Adrenal gland (tissue), 12 donors: Measurements from ENCODE around the gene SAT2. TPM values are rescaled to one million over a fixed set of nuclear protein-coding genes. Genes with fewer than 3 reads are reported as not detected.

Experiments used
- DNase-seq, 7 donors: peaks; one replicate each; pipeline ENCODE4 v3.0.0-alpha.2; 2019 to 2020
- H3K27ac ChIP-seq, 5 donors: fragments of 200-600 bp; sonication (generic) in 4 of 5; 1 replicate in 3 of 5; 2 replicates in 2 of 5; pipeline versions ENCODE4 v1.5.1 to v1.8.0; 2016 to 2020; ENCODE audit warnings: mild to moderate bottlenecking in 1 of 5
- H3K27me3 ChIP-seq: fragments of 200-600 bp; 2 replicates; pipeline ENCODE4 v1.8.0; 2021
- H3K36me3 ChIP-seq, 2 donors: fragments of 200-600 bp; replicated peaks in 1 of 2; 1 replicate in 1 of 2; 2 replicates in 1 of 2; pipeline versions ENCODE4 v1.5.1 to v1.8.0; 2018 to 2022
- H3K4me1 ChIP-seq, 2 donors: fragments of 200-600 bp; replicated peaks in 1 of 2; 1 replicate in 1 of 2; 2 replicates in 1 of 2; pipeline versions ENCODE4 v1.5.1 to v1.8.0; 2018 to 2021
- H3K4me3 ChIP-seq, 4 donors: fragments of 200-600 bp; sonication (generic) in 3 of 4; one replicate each; pipeline ENCODE4 v1.5.1; 2016 to 2018
- H3K9me3 ChIP-seq, 3 donors: fragments of 200-600 bp; sonication (generic) in 1 of 3; replicated peaks in 1 of 3; 1 replicate in 2 of 3; 2 replicates in 1 of 3; pipeline versions ENCODE4 v1.5.1 to v1.8.0; 2016 to 2021
- POLR2A ChIP-seq, 2 donors: fragments of 450-650 bp; IDR thresholded peaks; one replicate each; pipeline ENCODE4 v1.6.1; 2017; ENCODE audit warnings: antibody characterized with exemption in 2 of 2, mild to moderate bottlenecking in 2 of 2, moderate library complexity in 1 of 2
- WGBS, 4 donors: extraction: QIAGEN DNeasy Blood & Tissue Kit in 2 of 4; methylation state at CpG; one replicate each; pipeline versions ENCODE4 v1.1.5 to v1.1.7; 2013 to 2017; 5-methylcytosine and 5-hydroxymethylcytosine counted together
- intact Hi-C, 2 donors: fragments of 100-400 bp; cut with DNase I; formaldehyde crosslinking; loops; one replicate each; pipeline versions ENCODE4 v1.14.1 to v1.15.0; 2022 to 2023
- polyA plus RNA-seq, 3 donors: library from polyadenylated mRNA; stranded (reverse); fragments of 200-250 nt in 2 of 3; fragments of 350-450 nt in 1 of 3; fragmentation: Illumina TruSeq in 1 of 3; extraction: RNeasy Lipid Tissue Mini Kit (QIAGEN cat#74804) in 1 of 3; gene quantifications; one replicate each; pipeline ENCODE4 v1.2.3, GENCODE V29; 2013 to 2014
- total RNA-seq, 9 donors: library from RNA; depleted of rRNA in 4 of 9; stranded (reverse); fragments of >200 nt in 4 of 9; fragments of 120-200 nt in 1 of 9; fragmentation: NEBNext Ultra II Directional in 1 of 9; extraction: Animal tissue kit (Norgen Biotek cat#: 25700) in 1 of 9; gene quantifications; one replicate each; pipeline versions ENCODE4 v1.1.0 to v1.2.4, GENCODE V29; 2013 to 2023
- TF ChIP-seq, protein P1 (sequence below), 6 experiments: fragments of 450-650 bp in 4 of 6; fragments of 200-600 bp in 2 of 6; sonication (generic) in 1 of 6; IDR thresholded peaks; 1 replicate in 5 of 6; 2 replicates in 1 of 6; pipeline versions ENCODE4 v1.5.1 to v1.8.0; 2016 to 2021; ENCODE audit warnings: antibody characterized with exemption in 6 of 6, mild to moderate bottlenecking in 2 of 6, moderate library complexity in 1 of 6
- donor health status: healthy with polysubstance abuse.
- donor health status: Bipolar disorder and iron deficiency.
- donor health status: DM: yes; HTN: yes; CAD: no.
- donor health status: DM: no; HTN: no; CAD: no.
- donor health status: DM: no; HTN: no; CAD: no.
- donor health status: DM: yes; HTN: yes; CAD: no.

Gene SAT2
- total and polyA plus RNA-seq, 12 donors = 165 to 700 (median 254) TPM

DNA sequence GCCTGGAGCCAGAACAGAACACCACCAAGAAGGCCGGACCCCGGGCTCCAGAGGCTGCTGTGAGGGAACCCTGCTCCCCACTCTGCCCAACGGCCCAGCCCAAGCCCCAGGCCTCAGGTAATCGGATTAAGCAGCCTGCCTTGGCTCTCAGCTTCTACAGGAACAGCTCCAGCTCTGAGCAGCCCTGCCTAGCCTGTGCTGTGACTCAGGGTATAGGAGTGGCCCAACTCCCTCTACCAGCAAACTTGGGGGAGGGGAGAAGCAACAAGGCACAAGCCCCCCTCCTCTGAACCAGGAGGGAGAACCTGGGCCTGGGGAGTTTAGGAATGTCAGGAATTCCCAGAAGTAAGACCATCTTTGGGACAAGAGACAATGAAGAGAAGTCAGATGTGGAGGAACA is 36.9 kb downstream of the SAT2 start:
- DNase-seq = peak in 5 of 7 donors; percentile 48 to 80 (median 53)
- Histone ChIP-seq H3K36me3 (peaks cover 0 to 72% of the 10 kb centered on the region in 2 donors), H3K4me3 (no peak overlapping the region), H3K27ac (peak overlapping the region in 2 of 5 donors; percentile 15 to 30), H3K27me3 (no peaks in the 10 kb centered on the region), H3K4me1 (peaks cover 0 to 10% of the 10 kb centered on the region in 2 donors), H3K9me3 (no peaks in the 10 kb centered on the region)
- 62 to 74% methylated on average over 4 of the region's 4 CpGs; no CpG with 5 or more reads in 2 of the 4 donors for WGBS, 4 donors
- no peak for TF ChIP-seq POLR2A (IDR thresholded peaks at IDR 0.05)
- TF ChIP-seq, protein P1, sequence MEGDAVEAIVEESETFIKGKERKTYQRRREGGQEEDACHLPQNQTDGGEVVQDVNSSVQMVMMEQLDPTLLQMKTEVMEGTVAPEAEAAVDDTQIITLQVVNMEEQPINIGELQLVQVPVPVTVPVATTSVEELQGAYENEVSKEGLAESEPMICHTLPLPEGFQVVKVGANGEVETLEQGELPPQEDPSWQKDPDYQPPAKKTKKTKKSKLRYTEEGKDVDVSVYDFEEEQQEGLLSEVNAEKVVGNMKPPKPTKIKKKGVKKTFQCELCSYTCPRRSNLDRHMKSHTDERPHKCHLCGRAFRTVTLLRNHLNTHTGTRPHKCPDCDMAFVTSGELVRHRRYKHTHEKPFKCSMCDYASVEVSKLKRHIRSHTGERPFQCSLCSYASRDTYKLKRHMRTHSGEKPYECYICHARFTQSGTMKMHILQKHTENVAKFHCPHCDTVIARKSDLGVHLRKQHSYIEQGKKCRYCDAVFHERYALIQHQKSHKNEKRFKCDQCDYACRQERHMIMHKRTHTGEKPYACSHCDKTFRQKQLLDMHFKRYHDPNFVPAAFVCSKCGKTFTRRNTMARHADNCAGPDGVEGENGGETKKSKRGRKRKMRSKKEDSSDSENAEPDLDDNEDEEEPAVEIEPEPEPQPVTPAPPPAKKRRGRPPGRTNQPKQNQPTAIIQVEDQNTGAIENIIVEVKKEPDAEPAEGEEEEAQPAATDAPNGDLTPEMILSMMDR (IDR thresholded peaks at IDR 0.05) = no peak
- intact Hi-C loops = no loop called here

DNA sequence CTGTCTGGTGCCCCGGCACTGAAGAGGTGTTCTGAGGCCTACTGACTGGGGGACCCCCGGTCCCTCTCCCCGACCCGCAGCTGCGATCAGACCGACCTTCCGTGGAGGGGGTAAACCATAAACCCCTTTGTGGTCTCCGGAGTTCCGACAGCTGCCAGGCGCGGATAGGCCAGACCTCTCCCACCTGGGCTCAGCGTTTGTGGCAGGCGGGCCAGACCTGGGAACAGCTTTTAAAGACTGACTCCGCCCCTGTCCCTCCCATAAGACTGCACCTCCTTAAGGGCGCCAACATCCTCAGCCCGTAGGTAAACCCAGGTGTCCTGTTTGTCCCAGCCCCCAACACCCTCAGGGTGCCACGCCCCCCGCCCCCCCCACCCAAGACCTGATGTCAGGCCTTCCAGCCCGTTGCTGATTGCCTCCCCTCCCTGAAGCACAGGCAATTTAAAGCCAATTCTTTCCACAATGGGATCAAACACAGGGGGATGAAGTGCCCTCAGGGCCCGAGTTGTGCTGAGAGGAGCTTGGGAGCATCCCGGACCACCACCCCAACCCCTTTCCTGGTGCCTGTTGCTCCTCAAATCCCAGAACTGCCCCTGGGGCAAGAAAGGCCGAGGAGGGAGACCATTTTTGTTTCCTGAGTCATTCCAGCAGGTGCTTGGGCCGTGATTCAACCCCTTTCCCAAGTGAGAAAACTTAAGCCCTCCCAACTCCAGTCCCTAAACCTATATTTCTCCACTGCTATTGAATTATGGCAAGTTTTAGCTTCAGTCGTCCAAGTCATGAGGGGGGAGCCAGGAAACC is 37.5 kb downstream of the SAT2 start, which contains the start of gene SOX15:
Gene SOX15 (minus strand): TSS at position 204 of the 801 bp plus-strand sequence. CDS start 418 bp downstream, outside the sequence.
- no peaks in the 10 kb centered on the region for H3K27me3 ChIP-seq
- peaks cover under 1 to 14% of the 10 kb centered on the region in 2 donors for H3K4me1 ChIP-seq
- DNase-seq = no peak
- peak within 1 kb of the TSS in 1 of 4 donors; percentile 12 for H3K4me3 ChIP-seq
- H3K36me3 ChIP-seq = peaks cover 0 to 66% of the 10 kb centered on the region in 2 donors
- H3K9me3 ChIP-seq = no peaks in the 10 kb centered on the region
- TF ChIP-seq POLR2A (IDR thresholded peaks at IDR 0.05) = no peak
- TF ChIP-seq, protein P1 (IDR thresholded peaks at IDR 0.05) = no peak
- H3K27ac ChIP-seq = peak within 1 kb of the TSS in 2 of 5 donors; percentile 42 to 46
- 59 to 72% (median 67%) methylated on average over 15 to 24 of the region's 24 CpGs for WGBS, 4 donors
- intact Hi-C loops = no loop called here

DNA sequence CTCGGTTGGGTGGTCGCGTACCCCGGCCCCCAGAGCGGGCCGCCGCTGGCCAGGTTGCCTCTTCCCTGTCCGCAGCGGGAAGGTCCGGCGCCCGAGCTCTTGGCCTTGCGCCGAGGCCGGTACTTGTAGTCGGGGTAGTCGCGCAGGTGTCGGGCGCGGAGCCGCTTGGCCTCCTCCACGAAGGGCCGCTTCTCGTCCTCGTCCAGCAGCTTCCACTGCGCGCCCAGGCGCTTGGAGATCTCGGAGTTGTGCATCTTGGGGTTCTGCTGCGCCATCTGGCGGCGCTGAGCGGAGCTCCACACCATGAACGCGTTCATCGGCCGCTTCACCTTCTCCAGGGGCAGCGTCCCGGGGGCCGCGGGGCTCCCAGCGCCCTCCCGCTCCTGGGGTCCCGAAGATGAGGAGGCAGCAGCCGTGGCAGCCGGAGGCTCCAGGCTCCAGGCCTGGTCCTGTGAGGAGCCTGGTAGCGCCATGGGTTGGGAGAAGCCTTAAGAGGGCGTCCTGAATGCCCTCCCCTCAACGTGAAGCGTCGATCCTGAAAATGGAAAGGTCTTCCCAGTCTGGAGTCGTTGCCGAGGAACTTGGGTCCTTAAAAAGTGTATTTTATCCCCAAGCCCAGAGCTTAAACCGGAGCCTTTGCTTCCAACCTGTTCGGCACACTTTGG is 38.3 kb downstream of the SAT2 start:
- Histone ChIP-seq H3K27me3 (no peaks in the 10 kb centered on the region), H3K27ac (peak overlapping the region in 2 of 5 donors; percentile 42 to 46), H3K4me1 (peaks cover 8 to 21% of the 10 kb centered on the region in 2 donors), H3K4me3 (peak overlapping the region in 1 of 4 donors; percentile 12), H3K9me3 (no peaks in the 10 kb centered on the region), H3K36me3 (peaks cover 0 to 58% of the 10 kb centered on the region in 2 donors)
- WGBS, 4 donors = 10 to 100% (median 17%) methylated on average over 1 to 56 of the region's 56 CpGs
- DNase-seq = peak; percentile 81 to 94 (median 86)
- TF ChIP-seq, protein P1 (IDR thresholded peaks at IDR 0.05) = peak; percentile 77 to 90 (median 84)
- TF ChIP-seq POLR2A (IDR thresholded peaks at IDR 0.05) = no peak
- intact Hi-C loops = no loop called here

DNA sequence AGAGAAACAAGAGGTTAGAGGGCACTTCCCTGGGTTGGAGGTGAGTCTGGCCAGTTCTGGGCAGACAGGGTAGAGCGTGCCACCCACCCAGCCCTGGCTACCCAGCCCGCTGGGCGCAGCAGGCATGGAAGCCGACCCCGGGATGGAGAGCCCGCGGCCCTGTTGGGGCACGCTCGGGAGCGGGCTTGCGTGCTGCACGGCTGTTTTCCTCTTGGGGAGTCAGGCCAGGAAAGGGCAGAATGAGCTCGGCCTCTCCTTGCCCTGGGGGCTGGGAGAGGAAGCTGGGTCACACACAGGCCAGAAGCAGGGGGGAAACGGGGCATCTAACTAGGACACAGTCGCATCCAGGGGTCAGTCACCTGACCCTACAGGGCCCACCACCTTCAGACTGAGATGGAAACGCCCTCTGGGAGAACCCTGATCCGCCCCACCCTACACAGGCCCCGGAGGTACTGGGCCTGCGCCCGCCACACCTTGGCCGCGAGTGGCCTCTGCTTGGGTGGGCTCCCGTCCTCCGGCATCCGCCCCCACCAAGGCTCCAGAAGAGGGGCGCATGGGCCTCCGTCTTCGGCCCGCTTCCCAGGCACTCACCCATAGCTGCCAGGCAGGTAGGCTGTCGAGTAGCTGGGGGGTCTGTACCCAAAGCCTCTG is 38.9 kb downstream of the SAT2 start:
- TF ChIP-seq POLR2A (IDR thresholded peaks at IDR 0.05) = no peak
- DNase-seq = no peak
- Histone ChIP-seq H3K27me3 (no peaks in the 10 kb centered on the region), H3K4me1 (peaks cover 8 to 22% of the 10 kb centered on the region in 2 donors), H3K36me3 (peaks cover 0 to 52% of the 10 kb centered on the region in 2 donors), H3K9me3 (no peaks in the 10 kb centered on the region), H3K27ac (peak overlapping the region in 2 of 5 donors; percentile 42 to 46), H3K4me3 (peak overlapping the region in 1 of 4 donors; percentile 12)
- 61 to 85% (median 66%) methylated on average over 6 to 30 of the region's 30 CpGs for WGBS, 4 donors
- intact Hi-C loops = no loop called here
